GM12875 (cell line): ENCODE results near the gene UNCX.
"Not testable (repeated sequence)": the region's sequence is repeated elsewhere in the genome, so short reads cannot be mapped to it uniquely, and the experiment has no call there.

Experiments
- H3K4me3 ChIP-seq: one replicate; pipeline ENCODE4 v1.5.1; 2011; ENCODE audit warnings: low read depth, low read length, control low read depth
- CTCF ChIP-seq: IDR thresholded peaks from 2 replicates; pipeline ENCODE4 v1.5.1; 2011; ENCODE audit warnings: low read depth, mild to moderate bottlenecking, control low read depth, inconsistent platforms, low read length, moderate library complexity, borderline replicate concordance; ENCODE audit not compliant: insufficient read depth

The UNCX gene

GRCh38 chr7:1271046-1271445 lies 38.4 kb downstream of the UNCX start:
- H3K4me3 ChIP-seq = no peak overlapping the region
- no peak for TF ChIP-seq CTCF

- no peak for TF ChIP-seq CTCF
- no peak overlapping the region for H3K4me3 ChIP-seq
These were observed 39.0 kb downstream of the UNCX start for GRCh38 chr7:1271656-1272055.

- not testable (repeated sequence) for H3K4me3 ChIP-seq
These were observed 39.5 kb downstream of the UNCX start for GRCh38 chr7:1272136-1272535.

- no peak for TF ChIP-seq CTCF
- no peak overlapping the region for H3K4me3 ChIP-seq
These were observed 41.6 kb downstream of the UNCX start for GRCh38 chr7:1274121-1274875.

- TF ChIP-seq CTCF = no peak
- H3K4me3 ChIP-seq = no peak overlapping the region
These were observed 42.3 kb downstream of the UNCX start for GRCh38 chr7:1274876-1275375.

- TF ChIP-seq CTCF = no peak
- H3K4me3 ChIP-seq = no peak overlapping the region
These were observed 43.0 kb downstream of the UNCX start for GRCh38 chr7:1275451-1276381.

DNA sequence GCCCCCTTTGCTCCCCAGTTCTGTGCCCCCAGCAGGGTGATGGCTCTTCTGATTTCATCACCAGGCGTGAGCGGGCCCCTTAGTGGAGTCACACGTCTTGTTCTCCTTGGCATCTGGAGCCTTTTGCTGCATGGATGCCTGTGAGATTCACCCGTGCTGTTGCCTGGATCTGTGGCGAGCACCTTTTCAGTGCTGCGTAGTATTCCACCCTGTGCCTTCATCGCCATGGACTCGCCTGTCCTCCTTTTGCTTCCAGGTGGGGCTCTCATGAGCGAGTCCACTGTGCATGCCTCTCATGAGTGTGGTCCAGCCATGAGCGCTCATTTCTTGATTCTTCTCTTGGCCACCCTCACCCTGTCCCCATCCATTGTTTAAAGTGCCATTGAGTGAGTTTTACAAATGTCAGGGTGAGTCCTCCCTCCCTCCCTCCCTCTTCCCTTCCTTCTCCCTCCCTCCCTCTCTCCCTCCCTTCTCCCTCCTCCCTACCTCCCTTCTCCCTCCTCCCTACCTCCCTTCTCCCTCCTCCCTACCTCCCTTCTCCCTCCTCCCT lies 44.0 kb downstream of the UNCX start:
- no peak for TF ChIP-seq CTCF
- H3K4me3 ChIP-seq = no peak overlapping the region
